Measurements from ENCODE around the gene TNFSF18.

GRCh38 chr1:173014160-173014559 lies 36.6 kb downstream of the TNFSF18 start:
- TF ChIP-seq, protein P1, sequence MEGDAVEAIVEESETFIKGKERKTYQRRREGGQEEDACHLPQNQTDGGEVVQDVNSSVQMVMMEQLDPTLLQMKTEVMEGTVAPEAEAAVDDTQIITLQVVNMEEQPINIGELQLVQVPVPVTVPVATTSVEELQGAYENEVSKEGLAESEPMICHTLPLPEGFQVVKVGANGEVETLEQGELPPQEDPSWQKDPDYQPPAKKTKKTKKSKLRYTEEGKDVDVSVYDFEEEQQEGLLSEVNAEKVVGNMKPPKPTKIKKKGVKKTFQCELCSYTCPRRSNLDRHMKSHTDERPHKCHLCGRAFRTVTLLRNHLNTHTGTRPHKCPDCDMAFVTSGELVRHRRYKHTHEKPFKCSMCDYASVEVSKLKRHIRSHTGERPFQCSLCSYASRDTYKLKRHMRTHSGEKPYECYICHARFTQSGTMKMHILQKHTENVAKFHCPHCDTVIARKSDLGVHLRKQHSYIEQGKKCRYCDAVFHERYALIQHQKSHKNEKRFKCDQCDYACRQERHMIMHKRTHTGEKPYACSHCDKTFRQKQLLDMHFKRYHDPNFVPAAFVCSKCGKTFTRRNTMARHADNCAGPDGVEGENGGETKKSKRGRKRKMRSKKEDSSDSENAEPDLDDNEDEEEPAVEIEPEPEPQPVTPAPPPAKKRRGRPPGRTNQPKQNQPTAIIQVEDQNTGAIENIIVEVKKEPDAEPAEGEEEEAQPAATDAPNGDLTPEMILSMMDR (conservative IDR thresholded peaks at IDR 0.05; ENCODE audit: low read length): no peak
- TF ChIP-seq EZH2phosphoT487 (IDR thresholded peaks at IDR 0.05; ENCODE audit: borderline replicate concordance): no peak
